NCI-H82 treated with DMSO at 0.1 percent for 48 hours (cell line): ENCODE data around the gene AIFM2.
A peak's percentile ranks its signal among the peaks of the same experiment; 100 is the strongest.
"Not testable (repeated sequence)": the region's sequence is repeated elsewhere in the genome, so short reads cannot be mapped to it uniquely, and the experiment has no call there.

Experiments
- DNase-seq: peaks from one replicate; lab custom pipeline; 2025; ENCODE audit not compliant: unreplicated experiment; lab: John Stamatoyannopoulos, UW

AIFM2 gene

DNA sequence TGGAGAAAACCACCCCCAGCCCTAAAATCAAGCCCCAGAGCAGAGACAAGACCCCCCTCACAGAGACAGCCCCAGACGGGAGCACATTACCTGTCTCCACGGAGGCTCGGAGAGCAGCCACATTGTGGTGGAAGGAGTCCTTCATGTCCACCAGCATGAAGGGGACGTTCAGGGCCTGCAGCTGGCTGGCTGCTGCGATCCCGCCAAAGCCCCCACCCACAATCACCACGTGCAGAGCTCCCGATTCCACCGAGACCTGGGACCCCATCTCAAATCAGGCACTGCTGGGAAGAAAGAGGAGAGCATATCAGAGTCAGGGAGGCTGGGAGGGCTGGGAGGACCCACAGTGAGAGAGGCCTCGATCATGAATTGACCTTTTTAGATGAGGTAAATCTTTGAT is 8.8 kb downstream of the AIFM2 start:
- DNase-seq = no peak

DNA sequence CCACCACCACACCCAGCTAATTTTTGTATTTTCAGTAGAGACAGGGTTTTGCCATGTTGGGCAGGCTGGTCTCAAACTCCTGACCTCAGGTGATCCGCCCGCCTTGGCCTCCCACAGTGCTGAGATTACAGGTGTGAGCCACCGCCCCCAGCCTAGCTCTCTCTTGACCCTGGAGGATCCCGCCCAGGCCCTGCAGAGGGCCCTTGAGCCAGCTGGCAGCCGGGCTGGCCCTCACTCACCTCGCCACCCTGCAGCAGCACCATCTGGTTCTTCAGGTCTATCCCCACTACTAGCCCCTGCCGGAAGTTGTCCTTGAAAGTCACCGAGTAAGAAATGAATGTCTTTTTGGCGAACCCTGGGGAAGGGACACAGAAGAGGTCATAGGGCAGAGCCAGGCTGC is 9.5 kb downstream of the AIFM2 start:
- DNase-seq = not testable (repeated sequence)

DNA sequence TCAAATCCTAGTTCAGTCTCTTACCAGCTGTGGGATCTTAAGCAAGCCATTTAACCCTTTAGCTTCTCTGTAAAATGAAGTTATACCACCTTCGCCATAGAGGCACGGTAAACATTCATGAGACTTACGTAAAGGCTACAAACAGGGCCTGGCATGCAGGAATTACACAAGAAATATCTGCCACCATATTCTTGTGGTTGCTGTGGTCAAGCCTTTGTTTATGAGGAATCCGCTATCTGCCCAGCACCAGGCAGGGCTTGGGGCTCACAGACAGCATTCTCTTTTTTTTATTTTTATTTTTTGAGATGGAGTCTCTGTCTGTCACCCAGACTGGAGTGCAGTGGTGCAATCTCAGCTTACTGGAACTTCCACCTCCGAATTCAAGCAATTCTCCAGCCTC is 9.9 kb downstream of the AIFM2 start:
- no peak for DNase-seq

DNA sequence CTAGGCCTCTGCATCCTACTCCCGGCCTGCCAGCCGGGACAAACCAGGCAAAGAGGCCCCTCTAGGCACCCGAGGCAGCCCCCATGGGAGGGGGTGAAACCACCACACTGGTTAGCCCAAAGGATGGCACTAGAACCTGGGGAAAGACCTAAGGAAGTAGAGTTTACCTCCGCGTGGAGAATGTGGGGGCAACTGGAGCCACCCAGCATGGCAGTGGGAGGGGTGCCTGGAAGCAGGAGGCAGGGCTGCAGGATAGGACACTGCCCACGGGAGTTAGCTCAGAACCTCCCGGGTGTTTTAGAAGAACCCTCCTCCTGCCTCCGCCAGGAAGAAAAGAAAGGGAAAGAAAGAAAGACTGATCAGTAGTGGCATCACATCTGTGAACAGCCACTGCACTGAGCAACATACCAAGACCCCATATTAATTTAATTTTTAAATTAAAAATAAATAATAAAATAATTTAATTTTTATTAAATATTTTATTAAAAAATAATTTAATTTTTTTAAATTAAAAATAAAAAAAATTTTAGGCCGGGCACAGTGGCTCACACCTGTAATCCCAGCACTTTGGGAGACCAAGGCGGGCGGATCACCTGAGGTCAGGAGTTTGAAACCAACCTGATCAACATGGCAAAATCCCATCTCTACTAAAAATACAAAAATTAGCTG is 11.2 kb downstream of the AIFM2 start:
- DNase-seq = no peak

DNA sequence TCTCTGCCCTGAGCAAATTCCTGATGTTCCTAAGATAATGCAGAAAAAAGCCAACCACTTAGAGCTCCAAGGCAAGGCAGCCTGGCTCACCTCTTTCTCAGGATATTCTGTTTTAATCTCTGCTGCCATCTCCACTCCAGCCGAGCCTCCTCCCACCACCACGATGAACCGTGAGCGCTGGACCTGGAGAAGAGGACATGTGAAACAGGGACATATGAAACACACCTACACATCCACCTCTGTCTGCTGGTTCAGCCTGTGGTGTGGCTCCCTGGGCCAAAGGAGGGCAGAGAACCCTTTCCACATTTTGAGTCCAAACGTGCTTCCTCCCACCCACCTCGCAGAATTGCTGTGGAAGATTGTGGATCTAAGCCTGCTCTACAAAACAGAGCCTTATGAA is 12.2 kb downstream of the AIFM2 start:
- no peak for DNase-seq

DNA sequence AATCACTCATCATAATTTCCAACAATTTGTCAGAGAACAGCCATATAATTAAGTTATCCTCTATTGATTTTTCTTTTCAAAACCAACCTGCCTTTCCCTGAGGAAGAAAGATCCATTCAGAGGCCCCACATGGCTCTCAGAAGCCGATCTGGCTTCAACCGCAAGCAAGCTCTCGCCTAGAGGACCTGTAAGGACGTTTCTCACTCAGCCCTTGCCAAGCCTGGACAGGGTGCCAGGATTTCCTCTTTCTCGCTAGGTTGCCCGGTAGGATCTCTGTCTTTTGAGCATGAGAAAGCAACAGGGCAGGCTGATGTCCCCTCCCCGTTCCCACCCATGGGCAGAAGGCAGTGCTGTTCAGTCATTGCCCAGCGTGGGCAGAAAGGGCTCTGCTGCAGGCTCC is 13.0 kb downstream of the AIFM2 start:
- DNase-seq = no peak

DNA sequence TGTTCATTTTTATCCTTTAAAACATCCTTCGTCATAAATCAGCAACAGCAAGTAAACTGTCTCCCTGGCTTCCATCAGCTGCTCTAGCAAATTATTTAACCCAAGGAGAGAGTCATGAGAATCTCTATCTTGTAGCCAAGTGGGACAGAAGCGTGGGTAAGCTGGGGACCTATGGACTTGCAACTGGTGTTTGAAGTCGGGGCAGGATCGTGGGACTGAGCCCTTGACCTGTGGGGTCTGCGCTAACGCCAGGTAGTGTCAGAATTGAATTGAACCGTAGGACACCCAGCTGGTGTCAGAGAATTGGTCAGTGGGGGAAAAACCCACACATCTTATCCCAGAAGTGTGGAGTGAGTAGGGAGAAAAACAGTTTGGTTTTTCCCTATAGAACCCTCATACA is 13.4 kb downstream of the AIFM2 start:
- no peak for DNase-seq

DNA sequence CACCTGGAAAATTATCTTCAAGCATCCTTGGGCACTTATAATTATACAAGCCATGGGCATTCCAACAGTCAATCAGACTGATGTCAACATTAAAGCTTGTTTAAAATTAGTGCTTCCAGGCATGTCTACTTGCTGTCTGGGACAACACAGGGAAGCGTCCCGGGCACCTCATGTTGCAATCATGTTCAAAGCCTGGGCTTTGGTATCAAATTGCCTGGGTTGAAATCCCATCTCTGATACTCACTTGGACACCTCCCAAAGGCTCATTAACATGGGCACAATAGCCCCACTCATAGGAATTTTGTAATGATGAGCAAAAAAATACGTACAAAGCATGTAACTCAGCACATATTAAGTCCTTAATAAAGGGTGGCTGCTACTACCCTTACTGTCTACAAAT is 14.4 kb downstream of the AIFM2 start:
- no peak for DNase-seq

DNA sequence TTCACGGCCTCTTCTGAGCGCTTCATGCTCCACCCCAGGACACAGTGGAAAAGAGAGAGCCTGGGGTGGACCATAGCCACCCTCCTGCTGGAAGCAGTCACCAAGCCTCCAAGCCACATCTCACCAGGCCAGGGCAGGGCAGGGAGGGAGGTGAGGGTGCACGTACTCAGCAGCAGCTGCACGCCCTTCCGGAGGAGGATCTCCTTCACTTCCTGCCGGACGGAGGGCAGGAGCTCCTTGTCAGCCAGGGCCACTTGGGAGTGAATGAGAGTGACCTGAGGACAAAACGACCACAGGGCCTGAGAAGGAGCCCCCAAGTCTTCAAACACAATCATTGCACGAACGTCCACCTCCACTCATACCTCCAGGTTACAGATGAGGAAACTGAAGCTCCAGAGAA is 15.0 kb downstream of the AIFM2 start:
- DNase-seq = no peak

DNA sequence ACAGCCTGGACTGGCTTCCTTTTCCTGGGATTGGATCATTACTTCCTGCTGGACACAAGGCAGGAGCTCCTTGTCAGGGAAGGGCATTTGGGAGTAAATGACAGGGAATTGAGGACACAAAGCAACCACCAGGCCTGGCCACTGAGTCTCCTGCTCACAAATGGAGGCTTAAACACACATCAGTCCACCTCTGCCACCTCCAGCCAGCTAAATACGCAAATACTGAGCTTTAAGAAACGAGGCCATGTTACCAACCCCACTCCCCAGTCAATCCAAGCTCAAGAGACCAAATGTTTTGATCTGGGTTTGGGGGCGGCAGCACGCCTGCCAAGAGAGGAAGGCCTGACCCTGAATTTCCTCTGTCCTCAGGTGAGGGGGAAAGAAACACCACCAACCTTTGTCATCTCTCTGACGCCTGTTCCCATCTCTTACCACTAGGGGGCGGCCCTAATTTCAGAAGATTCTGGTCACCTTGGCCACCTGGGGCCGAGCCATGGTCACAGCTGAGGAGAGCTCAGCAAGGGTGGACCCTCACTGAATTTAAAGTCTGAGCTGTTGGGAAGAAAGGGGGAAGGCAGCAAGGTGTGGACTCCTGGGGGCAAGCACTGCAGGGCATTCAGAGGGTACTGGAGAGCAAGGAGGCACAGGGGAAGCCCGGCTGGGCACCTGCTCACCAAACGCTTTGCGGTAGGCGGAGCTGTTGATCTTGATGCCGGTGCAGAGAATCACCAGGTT is 16.5 kb downstream of the AIFM2 start:
- DNase-seq = peak; percentile 23

DNA sequence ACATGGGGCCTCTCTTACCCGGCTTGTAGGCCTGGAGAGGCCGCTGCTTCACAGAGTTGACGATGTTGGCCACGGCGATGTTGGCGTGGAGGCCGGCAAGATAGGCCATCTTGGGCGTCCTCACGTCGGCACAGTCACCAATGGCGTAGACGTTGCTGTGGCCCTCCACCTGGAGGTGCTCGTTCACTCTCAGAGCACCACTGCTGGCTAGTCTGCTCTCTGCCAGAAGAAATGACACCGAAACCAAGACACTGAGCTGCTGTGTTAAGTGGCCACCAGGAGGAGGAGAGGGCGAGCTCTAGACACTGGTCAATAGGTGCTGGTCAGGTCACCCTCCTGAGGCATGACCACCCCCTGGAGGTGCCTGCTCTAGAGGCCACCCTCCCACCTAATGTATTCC is 17.7 kb downstream of the AIFM2 start:
- no peak for DNase-seq

DNA sequence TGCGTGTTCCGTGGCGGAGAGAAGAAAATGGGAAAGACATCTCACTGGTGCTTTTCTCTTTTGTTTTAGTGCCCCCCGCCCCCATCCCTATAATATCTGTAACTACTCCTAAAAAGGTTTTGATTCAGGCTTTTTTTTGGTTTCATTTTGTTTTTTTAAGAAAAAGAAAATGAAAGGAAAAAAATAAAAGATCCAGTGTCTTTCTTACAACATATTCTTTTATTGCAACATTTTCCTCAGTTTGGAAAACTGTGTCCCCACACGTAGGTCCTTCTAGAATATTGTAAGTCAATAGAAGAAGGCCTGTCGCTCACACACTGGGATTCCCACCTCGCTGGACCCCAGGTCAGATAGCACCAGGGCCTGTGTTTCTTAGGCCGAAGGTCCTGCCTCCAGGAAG is 20.6 kb downstream of the AIFM2 start:
- no peak for DNase-seq

DNA sequence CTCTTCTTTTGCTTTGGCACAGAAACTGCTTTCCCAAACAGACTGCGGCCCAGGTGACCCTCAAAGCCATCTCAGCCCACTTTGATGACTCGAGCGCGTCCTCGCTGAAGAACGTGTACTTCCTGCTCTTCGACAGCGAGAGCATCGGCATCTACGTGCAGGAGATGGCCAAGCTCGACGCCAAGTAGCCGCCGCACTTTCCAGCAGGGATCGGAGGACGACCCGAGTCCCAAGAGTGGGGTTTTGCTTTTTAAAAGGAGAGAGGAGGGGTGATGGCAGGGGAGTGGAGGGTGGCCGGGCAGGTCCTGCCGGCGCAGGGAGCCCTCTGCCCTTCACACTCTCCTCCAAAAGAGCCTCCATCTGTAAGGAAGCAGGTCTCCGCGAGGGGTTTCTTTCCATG is 21.1 kb downstream of the AIFM2 start:
- no peak for DNase-seq

DNA sequence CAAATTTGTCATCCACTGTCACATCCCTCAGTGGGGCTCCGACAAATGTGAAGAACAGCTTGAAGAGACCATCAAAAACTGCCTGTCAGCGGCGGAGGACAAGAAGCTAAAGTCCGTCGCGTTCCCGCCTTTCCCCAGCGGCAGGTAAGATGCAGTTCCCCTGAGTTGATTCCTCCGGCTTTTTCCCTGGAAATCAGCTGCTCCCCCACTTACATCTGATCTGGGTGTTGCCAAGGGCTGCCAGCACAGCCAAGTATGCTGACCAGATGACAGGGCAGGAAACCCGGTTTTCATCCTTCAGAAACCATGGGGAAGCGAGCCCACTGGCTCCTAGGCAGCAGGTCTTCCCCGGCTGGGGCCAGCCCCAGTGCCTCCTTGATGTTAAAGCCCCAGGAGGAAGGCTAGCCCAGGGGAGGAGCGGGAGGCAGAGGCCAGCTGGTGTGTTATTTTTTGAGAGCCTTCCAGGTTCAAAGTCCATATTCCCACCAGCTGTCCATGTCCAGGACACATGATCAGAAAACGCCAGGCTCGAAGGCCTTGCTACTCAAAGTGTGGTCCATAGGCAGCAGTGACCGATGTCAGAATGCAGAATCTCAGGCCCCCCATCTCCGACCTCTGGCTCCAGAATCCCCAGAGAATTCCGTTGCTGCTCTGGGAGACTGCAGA is 23.4 kb downstream of the AIFM2 start:
- DNase-seq = no peak

DNA sequence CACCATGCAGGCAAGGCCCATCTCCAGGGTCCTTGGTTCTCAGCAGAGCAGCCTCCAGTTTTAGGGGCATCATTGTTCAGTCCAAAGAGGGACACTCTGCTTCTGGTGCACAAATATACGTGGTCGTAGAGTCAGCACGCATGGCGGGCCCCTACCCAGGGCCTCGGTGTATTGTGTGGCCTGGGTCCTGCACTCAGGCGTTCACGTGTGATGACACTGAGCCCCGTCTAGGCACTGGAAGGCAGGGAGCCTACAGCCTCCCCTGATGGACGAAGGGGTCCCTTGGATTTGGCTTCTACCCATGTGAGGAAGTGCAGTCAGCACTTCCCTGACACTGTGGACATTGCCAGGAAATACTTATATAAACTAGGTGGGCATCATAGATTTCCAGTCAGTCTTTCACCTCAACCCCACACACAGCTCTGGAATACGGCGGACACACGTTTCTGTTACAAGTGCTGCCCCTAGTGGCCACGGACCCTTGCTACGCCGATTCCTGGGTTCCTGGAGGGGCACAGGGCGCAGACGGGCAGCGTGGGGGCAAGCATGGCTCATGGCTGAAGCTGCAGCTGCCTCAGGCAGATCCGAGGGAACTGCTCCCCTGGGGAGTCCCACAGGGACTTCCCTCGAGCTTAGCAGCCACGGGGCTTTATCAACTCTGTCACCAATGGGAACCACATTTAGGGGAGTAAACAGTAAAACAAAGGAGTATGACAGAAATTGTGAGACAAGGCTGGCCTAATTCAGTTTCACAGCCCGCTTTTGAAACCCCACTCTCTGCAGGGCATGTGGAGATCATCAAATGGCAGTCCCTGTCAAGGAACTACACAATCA is 25.4 kb downstream of the AIFM2 start:
- DNase-seq = peak; percentile 1

DNA sequence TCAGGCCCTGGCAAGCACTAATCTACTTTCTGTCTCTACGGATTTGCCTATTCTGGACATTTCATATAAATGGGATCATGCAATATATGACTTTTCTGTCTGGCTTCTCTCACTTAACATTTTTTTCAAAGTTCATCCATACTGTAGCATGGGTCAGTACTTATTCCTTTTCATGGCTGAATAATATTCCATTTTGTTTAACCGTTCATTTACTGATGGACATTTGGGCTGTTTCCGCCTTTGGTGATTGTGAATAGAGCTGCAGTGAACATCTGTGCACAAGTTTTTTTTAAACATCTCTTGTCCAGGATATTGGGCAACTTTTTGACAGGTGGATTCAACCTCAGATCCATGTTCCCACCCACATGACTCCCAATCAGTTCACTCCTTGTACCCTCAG is 31.0 kb downstream of the AIFM2 start:
- no peak for DNase-seq

DNA sequence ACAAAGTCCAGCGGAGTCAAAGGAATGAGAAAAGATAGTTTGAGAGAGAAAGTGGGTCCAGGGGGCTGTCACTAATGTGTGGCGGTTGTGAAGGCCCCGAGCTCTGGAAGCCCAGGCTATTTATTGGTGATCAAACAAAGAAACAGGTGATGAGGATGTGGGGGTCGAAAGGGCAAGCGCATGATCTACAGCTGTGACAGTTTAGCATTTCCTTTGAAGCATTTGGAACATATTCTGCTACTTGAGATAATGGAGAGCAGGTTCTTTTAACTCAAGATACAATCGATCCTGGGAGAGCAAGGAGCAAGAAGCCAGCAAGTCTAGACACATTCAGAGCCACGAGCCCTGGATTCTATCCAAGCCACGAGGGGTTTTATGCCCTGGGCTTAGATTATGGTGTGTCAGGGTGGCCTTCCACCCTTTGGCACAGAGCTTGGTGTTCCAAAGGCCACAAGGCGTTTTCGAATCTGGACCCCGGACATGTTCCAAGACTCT is 31.5 kb downstream of the AIFM2 start:
- not testable (repeated sequence) for DNase-seq

DNA sequence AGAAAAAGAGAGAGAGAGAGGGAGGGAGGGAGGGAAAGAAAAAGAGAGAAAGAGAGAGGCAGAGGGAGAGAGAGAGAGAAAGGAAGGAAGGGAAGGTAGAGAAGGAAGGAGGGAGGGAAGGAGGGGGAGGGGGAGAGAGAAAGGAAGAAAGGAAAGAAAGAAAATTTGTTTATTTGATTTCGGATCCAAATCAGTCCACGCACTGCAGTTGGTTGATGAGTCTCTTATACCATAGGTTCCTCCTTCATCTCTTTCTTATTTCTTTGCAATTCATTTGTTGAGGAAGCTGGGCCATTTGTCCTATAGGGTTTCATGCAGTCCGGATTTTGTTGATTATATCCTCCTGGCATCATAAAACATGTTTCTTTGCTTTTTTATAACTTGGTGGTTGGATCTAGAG is 34.4 kb downstream of the AIFM2 start:
- DNase-seq = no peak

DNA sequence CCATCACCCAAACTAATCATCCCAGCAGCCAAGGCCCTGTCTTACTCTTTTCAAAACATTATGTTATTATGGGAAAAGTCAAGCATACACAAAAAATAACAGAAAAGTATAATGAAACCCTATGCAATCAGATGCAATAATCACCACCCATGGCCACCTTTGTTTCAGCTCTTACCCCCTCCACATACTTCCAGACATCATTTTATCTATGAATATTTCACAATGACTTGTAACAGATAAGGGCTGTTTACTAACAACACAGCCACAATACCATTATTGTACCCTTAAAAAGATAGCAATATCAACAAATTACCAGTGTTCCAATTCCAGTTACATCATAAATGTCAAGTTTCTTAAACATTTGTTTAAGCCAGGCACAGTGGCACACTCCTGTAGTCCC is 35.2 kb downstream of the AIFM2 start:
- no peak for DNase-seq

DNA sequence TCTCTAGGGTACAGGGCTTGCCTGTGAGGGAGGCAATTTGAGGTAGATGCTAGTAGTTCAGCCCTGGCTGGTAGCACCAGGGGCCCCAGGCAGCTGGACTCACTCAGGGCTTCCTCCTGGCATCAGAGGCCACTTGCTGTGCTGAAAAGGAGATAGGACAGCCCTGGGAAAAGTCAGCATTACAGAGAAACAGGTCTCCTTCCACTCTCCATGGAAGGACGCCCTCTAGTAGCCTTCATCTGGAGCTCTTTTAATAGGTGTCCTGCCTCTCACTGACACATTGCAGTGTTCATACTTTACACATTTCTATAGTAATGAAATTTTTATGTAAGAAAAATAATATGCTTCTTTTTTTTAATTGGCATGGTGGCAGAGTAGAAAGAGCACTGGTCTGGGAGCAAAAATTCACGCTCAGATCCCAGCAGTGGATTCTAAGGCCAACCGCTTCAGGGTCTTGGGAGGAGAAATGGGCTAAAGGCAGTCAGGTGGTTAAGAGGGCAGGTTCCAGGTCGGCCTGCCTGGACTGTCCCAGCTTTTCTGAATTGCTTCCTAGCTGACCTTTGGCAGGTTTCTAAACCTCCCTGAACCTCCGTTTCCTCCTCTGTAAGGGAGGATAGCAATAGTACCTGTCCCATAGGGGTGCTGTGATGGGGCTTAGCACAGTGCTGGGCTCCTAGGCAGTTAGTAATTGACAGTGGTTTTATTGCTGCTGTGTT is 35.8 kb downstream of the AIFM2 start:
- DNase-seq = no peak
